ENCODE data around the gene SLITRK3.

The SLITRK3 gene

GRCh38 chr3:165188452-165188851 is 7.7 kb downstream of the SLITRK3 start:
- TF ChIP-seq YY1 (IDR thresholded peaks at IDR 0.05; ENCODE audit: low read depth) (no peak), TCF12 (IDR thresholded peaks at IDR 0.05; ENCODE audit: low read depth) (no peak), REST (IDR thresholded peaks at IDR 0.05; ENCODE audit: low read depth) (no peak), CEBPB (IDR thresholded peaks at IDR 0.05) (no peak), FOXM1 (IDR thresholded peaks at IDR 0.05; ENCODE audit: borderline replicate concordance, low read depth) (no peak), TEAD4 (IDR thresholded peaks at IDR 0.05) (no peak), CREB1 (IDR thresholded peaks at IDR 0.05; ENCODE audit: low read depth) (no peak), EGR1 (IDR thresholded peaks at IDR 0.05) (no peak), TAF1 (IDR thresholded peaks at IDR 0.05; ENCODE audit: low read depth) (no peak), MAX (IDR thresholded peaks at IDR 0.05) (no peak), USF1 (IDR thresholded peaks at IDR 0.05) (no peak), ZBTB7A (IDR thresholded peaks at IDR 0.05; ENCODE audit: low read depth) (no peak), NFIC (IDR thresholded peaks at IDR 0.05) (no peak), EP300 (IDR thresholded peaks at IDR 0.05; ENCODE audit: borderline replicate concordance) (no peak), RAD21 (IDR thresholded peaks at IDR 0.05; ENCODE audit: low read depth) (no peak)

GRCh38 chr3:165185707-165186327 is 10.4 kb downstream of the SLITRK3 start:
- TF ChIP-seq RAD21 (IDR thresholded peaks at IDR 0.05; ENCODE audit: low read depth): peak; percentile 92
- no peak for TF ChIP-seq YY1 (IDR thresholded peaks at IDR 0.05; ENCODE audit: low read depth)

DNA sequence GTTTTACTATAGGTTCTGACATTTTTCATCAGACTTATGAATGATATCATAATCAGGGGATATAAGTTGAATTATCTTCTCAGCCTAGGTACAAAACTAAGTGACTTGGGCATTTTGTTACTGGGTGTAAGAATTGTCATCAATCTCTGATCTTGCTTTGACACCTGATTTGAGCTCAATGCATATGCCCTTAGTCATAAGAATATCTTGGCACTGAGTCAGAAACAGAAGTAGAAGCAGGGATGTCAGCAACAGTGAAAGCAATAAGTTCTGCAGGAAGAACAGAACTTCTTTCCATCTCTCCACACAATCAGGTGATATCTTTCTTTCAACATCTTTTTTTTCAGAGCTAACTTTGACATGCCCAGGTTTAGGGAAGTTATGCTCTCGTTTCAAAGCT is 14.6 kb downstream of the SLITRK3 start:
- TF ChIP-seq TAF1 (IDR thresholded peaks at IDR 0.05; ENCODE audit: low read depth): no peak
- no peak for TF ChIP-seq YY1 (IDR thresholded peaks at IDR 0.05; ENCODE audit: low read depth)
- TF ChIP-seq NFIC (IDR thresholded peaks at IDR 0.05): no peak
- TF ChIP-seq CREB1 (IDR thresholded peaks at IDR 0.05; ENCODE audit: low read depth): no peak
- TF ChIP-seq EGR1 (IDR thresholded peaks at IDR 0.05): no peak
- TF ChIP-seq REST (IDR thresholded peaks at IDR 0.05; ENCODE audit: low read depth): no peak
- no peak for TF ChIP-seq RAD21 (IDR thresholded peaks at IDR 0.05; ENCODE audit: low read depth)
- no peak for TF ChIP-seq FOXM1 (IDR thresholded peaks at IDR 0.05; ENCODE audit: borderline replicate concordance, low read depth)
- no peak for TF ChIP-seq USF1 (IDR thresholded peaks at IDR 0.05)
- no peak for TF ChIP-seq EP300 (IDR thresholded peaks at IDR 0.05; ENCODE audit: borderline replicate concordance)
- no peak for TF ChIP-seq ZBTB7A (IDR thresholded peaks at IDR 0.05; ENCODE audit: low read depth)
- TF ChIP-seq CEBPB (IDR thresholded peaks at IDR 0.05): no peak
- TF ChIP-seq MAX (IDR thresholded peaks at IDR 0.05): no peak
- no peak for TF ChIP-seq TEAD4 (IDR thresholded peaks at IDR 0.05)
- TF ChIP-seq TCF12 (IDR thresholded peaks at IDR 0.05; ENCODE audit: low read depth): no peak

DNA sequence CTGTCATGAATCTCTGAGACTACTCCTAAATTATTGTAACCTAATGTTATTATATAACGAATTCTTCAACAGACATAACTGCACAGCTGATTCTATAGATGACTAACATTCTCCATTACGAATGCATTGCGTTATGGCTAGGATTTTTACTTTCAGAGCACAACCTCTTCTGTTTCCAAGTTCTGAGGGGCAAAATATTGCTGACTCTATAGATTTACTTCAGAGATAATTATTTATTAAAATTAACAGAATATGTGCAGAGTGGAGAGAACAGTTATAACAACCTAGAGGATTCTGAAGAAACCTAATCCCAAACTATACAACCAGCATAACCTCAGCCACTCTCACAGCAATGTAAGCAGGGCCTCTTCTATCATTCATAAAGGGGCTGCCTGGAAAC is 25.9 kb downstream of the SLITRK3 start:
- TF ChIP-seq YY1 (IDR thresholded peaks at IDR 0.05; ENCODE audit: low read depth): no peak
- TF ChIP-seq EP300 (IDR thresholded peaks at IDR 0.05; ENCODE audit: borderline replicate concordance): no peak
- no peak for TF ChIP-seq MAX (IDR thresholded peaks at IDR 0.05)
- TF ChIP-seq FOXM1 (IDR thresholded peaks at IDR 0.05; ENCODE audit: borderline replicate concordance, low read depth): no peak
- TF ChIP-seq EGR1 (IDR thresholded peaks at IDR 0.05): no peak
- no peak for TF ChIP-seq USF1 (IDR thresholded peaks at IDR 0.05)
- TF ChIP-seq TEAD4 (IDR thresholded peaks at IDR 0.05): no peak

DNA sequence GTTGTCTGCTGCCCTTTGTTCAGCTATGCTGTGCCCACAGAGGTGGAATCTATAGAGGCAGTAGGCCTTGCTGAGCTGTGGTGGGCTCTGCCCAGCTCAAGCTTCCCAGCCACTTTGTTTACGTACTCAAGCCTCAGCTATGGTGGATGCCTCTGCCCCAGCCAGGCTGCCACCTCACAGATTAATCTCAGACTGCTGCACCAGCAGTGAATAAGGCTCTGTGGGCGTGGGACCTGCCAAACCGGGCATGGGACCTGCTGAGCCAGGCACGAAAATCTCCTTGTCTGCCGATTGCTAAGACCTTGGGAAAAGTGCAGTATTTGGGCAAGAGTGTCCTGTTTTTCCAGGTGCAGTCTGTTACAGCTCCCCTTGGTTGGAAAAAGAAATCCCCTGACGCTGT is 26.8 kb downstream of the SLITRK3 start:
- TF ChIP-seq USF1 (IDR thresholded peaks at IDR 0.05): no peak
- TF ChIP-seq ZBTB7A (IDR thresholded peaks at IDR 0.05; ENCODE audit: low read depth): no peak

Measured in Ishikawa (cell line).